ENCODE data around the gene CMTM1.
"Not testable (repeated sequence)": the region's sequence is repeated elsewhere in the genome, so short reads cannot be mapped to it uniquely, and the experiment has no call there.

The CMTM1 gene

DNA sequence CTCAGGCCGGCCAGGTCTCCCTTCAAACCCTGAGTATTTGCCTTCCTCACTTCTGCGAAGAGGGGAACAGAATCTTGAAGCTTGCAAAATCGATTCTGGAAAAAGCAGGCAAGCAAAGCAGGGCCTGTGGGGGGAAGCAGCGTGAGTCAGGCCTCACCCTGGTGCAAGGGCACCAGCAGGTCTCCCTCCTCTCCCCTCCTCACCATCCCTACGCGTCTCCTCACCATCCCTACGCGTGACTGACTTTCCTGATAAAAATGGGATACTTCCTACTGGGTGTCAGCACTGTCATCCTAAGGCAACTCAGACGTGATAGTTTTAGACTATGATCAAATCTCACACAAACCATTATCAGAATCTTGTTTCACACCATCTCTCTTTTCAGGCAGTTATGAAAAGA is 50.4 kb downstream of the CMTM1 start:
- Histone ChIP-seq H2AFZ (ENCODE audit: low read length, unreplicated experiment) (no peak overlapping the region), H3K27me3 (ENCODE audit: insufficient read depth, low read length) (no peaks in the 10 kb centered on the region), H3K27ac (ENCODE audit: low read depth, low read length) (peak overlapping the region; percentile 98; the same call in 1 of the 2 replicates), H3K36me3 (ENCODE audit: insufficient read depth, low read length) (no peaks in the 10 kb centered on the region; the same call in 1 of the 2 replicates), H3K4me3 (ENCODE audit: low read depth, low read length) (no peak overlapping the region), H3K79me2 (ENCODE audit: control insufficient read depth, insufficient read depth, low read length, unreplicated experiment) (no peaks in the 10 kb centered on the region), H3K4me1 (ENCODE audit: control insufficient read depth, insufficient read depth, low read length, unreplicated experiment) (peaks cover 56% of the 10 kb centered on the region)

DNA sequence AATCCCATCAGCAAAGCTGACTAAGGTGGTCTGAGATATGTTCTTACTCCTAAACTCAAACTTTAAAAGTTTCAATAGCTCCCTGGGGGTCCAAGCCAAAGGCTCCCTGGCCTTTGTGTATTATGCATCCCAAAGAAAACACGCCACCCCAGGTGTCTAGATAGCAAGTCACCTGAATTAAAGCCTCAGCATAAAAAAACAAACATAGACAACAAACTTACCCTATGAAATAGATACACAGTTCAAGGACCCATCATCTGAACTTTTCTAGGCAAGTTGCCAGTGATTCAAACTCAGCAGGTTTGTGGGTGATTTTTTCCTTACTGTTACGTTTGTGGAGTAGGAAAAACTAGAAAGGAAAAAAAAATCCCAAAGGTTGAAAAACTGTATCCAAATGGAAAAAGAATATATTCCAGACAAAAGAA is 50.8 kb downstream of the CMTM1 start:
- Histone ChIP-seq H3K79me2 (ENCODE audit: control insufficient read depth, insufficient read depth, low read length, unreplicated experiment) (no peaks in the 10 kb centered on the region), H3K4me3 (ENCODE audit: low read depth, low read length) (no peak overlapping the region), H2AFZ (ENCODE audit: low read length, unreplicated experiment) (no peak overlapping the region), H3K36me3 (ENCODE audit: insufficient read depth, low read length) (no peaks in the 10 kb centered on the region; the same call in 1 of the 2 replicates), H3K27ac (ENCODE audit: low read depth, low read length) (peak overlapping the region; percentile 98; the same call in 1 of the 2 replicates), H3K27me3 (ENCODE audit: insufficient read depth, low read length) (no peaks in the 10 kb centered on the region), H3K4me1 (ENCODE audit: control insufficient read depth, insufficient read depth, low read length, unreplicated experiment) (peaks cover 57% of the 10 kb centered on the region)

DNA sequence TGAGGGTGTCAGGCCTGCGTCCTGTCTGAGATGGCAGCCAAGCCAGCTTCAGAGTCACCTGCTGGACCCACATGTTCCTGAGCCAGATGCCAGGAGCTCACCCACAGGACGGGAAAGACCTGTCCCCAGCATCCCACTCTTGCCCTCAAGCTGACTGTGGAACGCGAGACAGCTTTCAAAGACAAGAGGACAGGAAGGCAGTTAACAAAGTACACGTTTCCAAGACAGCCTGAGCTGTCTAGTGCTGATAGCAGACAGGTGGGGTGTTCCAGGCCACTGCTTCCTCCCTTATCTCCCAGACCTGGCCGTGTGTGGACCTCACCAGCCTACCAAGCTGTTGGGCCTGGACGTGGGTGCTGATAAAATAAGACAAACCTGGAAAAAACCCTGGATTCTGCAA is 51.5 kb downstream of the CMTM1 start:
- Histone ChIP-seq H2AFZ (ENCODE audit: low read length, unreplicated experiment) (no peak overlapping the region), H3K4me1 (ENCODE audit: control insufficient read depth, insufficient read depth, low read length, unreplicated experiment) (peaks cover 57% of the 10 kb centered on the region), H3K36me3 (ENCODE audit: insufficient read depth, low read length) (no peaks in the 10 kb centered on the region; the same call in 1 of the 2 replicates), H3K27ac (ENCODE audit: low read depth, low read length) (peak overlapping the region; percentile 98), H3K4me3 (ENCODE audit: low read depth, low read length) (no peak overlapping the region), H3K27me3 (ENCODE audit: insufficient read depth, low read length) (no peaks in the 10 kb centered on the region), H3K79me2 (ENCODE audit: control insufficient read depth, insufficient read depth, low read length, unreplicated experiment) (no peaks in the 10 kb centered on the region)

DNA sequence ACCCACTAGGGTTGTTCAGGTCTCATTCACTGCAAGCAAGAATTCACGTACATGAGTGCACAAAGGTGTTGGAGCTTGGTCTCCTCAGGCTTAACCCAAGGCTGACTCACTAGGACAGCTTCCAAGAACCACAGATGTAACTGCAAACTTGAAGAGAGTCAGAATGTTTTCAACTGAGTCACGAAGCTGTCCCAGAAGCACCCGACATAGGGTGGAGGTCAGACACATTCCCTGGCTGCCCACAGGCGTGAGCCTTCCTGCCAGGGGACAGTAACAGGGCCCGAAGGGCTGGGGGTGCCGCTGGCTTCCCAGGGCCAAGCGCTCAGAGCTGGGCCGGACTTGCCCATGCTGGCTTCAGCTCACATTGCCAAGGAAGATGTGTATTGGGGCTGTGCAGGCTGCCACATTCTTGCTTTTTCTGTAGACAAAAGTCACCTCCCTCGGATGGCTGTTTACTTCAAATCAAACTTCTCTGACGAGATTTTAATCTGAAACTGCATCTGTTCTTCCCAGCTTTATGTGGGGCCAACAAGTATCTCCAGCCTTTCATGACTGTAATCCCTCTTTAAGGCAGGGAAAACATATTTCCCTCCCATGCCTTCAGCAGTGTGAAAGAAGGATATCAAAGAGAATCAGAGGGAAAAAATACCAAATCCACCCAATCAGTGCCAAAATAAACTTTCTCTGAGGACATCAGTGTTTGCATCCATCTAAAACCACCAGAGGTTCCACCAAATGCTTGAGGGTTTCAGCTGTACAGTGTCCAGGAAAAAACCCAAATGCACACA is 52.5 kb downstream of the CMTM1 start:
- H3K27ac ChIP-seq (ENCODE audit: low read depth, low read length) = peak overlapping the region; percentile 98
- peak overlapping the region; percentile 58 for H3K4me3 ChIP-seq (ENCODE audit: low read depth, low read length)
- H3K27me3 ChIP-seq (ENCODE audit: insufficient read depth, low read length) = no peaks in the 10 kb centered on the region
- peak overlapping the region; percentile 59 for H2AFZ ChIP-seq (ENCODE audit: low read length, unreplicated experiment)
- H3K79me2 ChIP-seq (ENCODE audit: control insufficient read depth, insufficient read depth, low read length, unreplicated experiment) = no peaks in the 10 kb centered on the region
- no peaks in the 10 kb centered on the region; the same call in 1 of the 2 replicates for H3K36me3 ChIP-seq (ENCODE audit: insufficient read depth, low read length)
- H3K4me1 ChIP-seq (ENCODE audit: control insufficient read depth, insufficient read depth, low read length, unreplicated experiment) = peaks cover 57% of the 10 kb centered on the region

DNA sequence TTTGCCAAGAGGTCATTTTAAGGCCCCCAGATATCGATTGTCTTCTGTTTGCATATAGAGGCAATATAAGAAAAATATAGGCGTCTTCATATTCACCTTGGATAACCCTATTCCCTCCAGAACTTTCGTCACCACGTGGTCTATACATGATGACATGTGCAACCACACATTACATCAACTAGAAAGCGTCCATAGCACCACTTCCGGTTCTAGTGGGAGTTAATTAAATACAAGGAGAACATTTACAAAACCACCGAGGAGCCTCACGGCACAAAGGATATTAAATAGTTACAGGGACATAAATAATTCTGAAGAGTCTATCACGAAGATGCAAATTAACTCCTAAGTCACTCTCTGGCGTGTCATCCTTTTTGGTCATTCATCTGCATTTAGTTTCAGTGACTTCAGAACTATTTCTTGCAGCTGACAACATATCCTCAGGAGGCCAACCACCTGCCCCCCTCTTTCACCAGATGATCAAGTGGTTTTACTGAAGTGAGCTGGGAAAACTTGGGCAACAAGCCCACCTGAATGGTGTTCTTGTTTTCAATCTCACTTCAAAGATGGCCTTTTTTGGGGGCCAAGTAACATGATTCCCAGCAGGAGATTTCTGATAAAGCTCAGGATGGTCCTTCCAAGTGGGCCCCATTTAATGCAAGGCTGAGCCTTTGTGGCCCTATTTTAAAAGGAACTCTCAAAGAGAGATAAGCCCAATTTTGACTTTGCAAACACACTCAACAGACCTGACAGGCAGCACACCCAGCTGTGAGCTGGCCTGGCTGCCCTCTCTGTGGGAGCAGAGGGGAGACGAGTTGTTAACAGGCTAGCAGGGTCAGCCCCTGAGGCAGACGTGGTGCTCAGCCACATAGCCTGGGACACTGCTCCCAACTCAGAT is 53.5 kb downstream of the CMTM1 start:
- H3K79me2 ChIP-seq (ENCODE audit: control insufficient read depth, insufficient read depth, low read length, unreplicated experiment) = no peaks in the 10 kb centered on the region
- H3K4me3 ChIP-seq (ENCODE audit: low read depth, low read length) = peak overlapping the region; percentile 58; the same call in 1 of the 2 replicates
- peaks cover 57% of the 10 kb centered on the region for H3K4me1 ChIP-seq (ENCODE audit: control insufficient read depth, insufficient read depth, low read length, unreplicated experiment)
- H3K27ac ChIP-seq (ENCODE audit: low read depth, low read length) = peak overlapping the region; percentile 98
- no peak overlapping the region for H2AFZ ChIP-seq (ENCODE audit: low read length, unreplicated experiment)
- H3K36me3 ChIP-seq (ENCODE audit: insufficient read depth, low read length) = no peaks in the 10 kb centered on the region; the same call in 1 of the 2 replicates
- H3K27me3 ChIP-seq (ENCODE audit: insufficient read depth, low read length) = no peaks in the 10 kb centered on the region

DNA sequence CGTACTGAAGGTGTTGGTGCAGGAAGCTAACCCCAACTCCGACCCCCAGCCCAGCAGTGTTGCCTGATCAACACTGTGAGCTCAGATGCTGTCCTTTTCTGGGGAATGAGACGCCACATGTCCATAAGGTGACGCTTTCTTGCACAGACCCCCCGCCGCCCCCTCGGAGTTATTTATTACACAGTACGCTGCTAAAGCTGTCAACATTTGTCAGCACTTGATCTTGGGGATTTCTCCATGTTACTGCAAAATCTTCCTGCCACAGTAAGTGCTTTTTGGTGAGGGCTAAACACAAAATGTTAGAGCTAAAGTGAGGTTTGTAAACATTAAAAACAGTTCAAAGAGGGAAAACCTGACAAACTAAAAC is 54.2 kb downstream of the CMTM1 start:
- H3K4me3 ChIP-seq (ENCODE audit: low read depth, low read length) = no peak overlapping the region
- H3K79me2 ChIP-seq (ENCODE audit: control insufficient read depth, insufficient read depth, low read length, unreplicated experiment) = no peaks in the 10 kb centered on the region
- no peaks in the 10 kb centered on the region; the same call in 1 of the 2 replicates for H3K36me3 ChIP-seq (ENCODE audit: insufficient read depth, low read length)
- no peak overlapping the region for H2AFZ ChIP-seq (ENCODE audit: low read length, unreplicated experiment)
- peak overlapping the region; percentile 98 for H3K27ac ChIP-seq (ENCODE audit: low read depth, low read length)
- peaks cover 57% of the 10 kb centered on the region for H3K4me1 ChIP-seq (ENCODE audit: control insufficient read depth, insufficient read depth, low read length, unreplicated experiment)
- H3K27me3 ChIP-seq (ENCODE audit: insufficient read depth, low read length) = no peaks in the 10 kb centered on the region

DNA sequence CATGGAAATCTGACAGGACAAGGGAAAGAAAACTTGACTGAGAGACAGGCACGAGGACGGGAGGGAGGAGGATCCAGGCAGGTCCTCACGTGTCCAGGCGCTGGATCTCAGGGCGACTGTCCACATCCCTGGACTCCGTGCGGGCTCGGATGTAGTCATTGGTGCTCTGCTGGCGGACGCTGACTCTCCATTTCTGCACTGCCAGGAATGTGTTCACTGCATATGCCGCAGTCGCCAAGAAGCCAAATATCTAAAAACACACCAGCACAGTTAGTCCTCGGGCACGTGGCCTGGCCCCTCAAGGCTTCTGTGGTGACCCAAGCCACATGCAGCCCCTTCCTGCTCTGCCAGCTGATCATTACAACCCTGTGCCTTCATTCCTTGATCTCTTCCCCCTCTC is 55.7 kb downstream of the CMTM1 start:
- H3K27me3 ChIP-seq (ENCODE audit: insufficient read depth, low read length) = no peaks in the 10 kb centered on the region
- no peak overlapping the region for H3K27ac ChIP-seq (ENCODE audit: low read depth, low read length)

DNA sequence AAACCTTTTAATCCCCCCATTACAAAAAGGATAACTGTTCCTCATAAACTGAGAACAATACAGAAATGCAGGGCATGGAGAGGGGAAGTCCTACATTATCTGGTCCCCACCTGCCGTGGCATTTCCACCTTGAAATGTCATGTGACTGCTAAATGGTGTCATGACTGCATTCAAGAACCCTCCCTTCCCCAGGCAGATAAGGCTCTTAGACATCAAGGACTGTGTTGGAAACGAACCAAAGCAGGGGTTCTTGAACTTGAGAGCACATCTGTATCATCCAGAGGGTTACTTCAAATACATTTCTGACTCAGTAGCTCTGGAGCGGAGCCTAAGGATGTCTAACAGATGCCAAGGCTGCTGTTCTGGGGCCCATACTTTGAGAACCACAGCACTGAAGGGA is 56.6 kb downstream of the CMTM1 start:
- Histone ChIP-seq H3K27me3 (ENCODE audit: insufficient read depth, low read length) (no peaks in the 10 kb centered on the region), H2AFZ (ENCODE audit: low read length, unreplicated experiment) (no peak overlapping the region), H3K27ac (ENCODE audit: low read depth, low read length) (no peak overlapping the region), H3K36me3 (ENCODE audit: insufficient read depth, low read length) (no peaks in the 10 kb centered on the region; the same call in 1 of the 2 replicates), H3K4me1 (ENCODE audit: control insufficient read depth, insufficient read depth, low read length, unreplicated experiment) (peaks cover 38% of the 10 kb centered on the region), H3K79me2 (ENCODE audit: control insufficient read depth, insufficient read depth, low read length, unreplicated experiment) (no peaks in the 10 kb centered on the region), H3K4me3 (ENCODE audit: low read depth, low read length) (no peak overlapping the region)

More for the DNA sequence above, 55.7 kb downstream of the CMTM1 start:
- H3K4me1 ChIP-seq (ENCODE audit: control insufficient read depth, insufficient read depth, low read length, unreplicated experiment) = peaks cover 47% of the 10 kb centered on the region
- H3K4me3 ChIP-seq (ENCODE audit: low read depth, low read length) = no peak overlapping the region
- no peaks in the 10 kb centered on the region for H3K79me2 ChIP-seq (ENCODE audit: control insufficient read depth, insufficient read depth, low read length, unreplicated experiment)
- no peak overlapping the region for H2AFZ ChIP-seq (ENCODE audit: low read length, unreplicated experiment)
- H3K36me3 ChIP-seq (ENCODE audit: insufficient read depth, low read length) = no peaks in the 10 kb centered on the region; the same call in 1 of the 2 replicates

DNA sequence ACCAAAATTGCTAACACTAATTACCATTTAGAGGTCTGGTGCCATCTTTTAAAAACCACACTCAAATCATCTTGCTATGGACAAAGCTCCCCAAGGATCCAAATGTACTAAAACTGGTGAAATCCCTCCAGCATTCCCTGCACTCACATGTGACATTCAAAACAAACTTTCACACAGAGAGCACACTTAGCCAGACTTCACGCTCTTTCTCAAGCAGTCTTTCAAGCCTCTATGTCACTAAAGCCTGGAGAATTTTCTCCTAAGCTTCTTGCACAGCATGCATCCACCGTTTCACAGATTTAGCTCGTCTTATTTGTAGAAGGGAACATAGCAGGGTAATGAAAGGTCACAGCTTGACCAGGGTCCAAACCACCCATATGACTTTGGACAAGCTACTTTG is 57.5 kb downstream of the CMTM1 start:
- Histone ChIP-seq H2AFZ (ENCODE audit: low read length, unreplicated experiment) (no peak overlapping the region), H3K27ac (ENCODE audit: low read depth, low read length) (no peak overlapping the region), H3K79me2 (ENCODE audit: control insufficient read depth, insufficient read depth, low read length, unreplicated experiment) (no peaks in the 10 kb centered on the region), H3K4me1 (ENCODE audit: control insufficient read depth, insufficient read depth, low read length, unreplicated experiment) (peaks cover 29% of the 10 kb centered on the region), H3K4me3 (ENCODE audit: low read depth, low read length) (no peak overlapping the region), H3K36me3 (ENCODE audit: insufficient read depth, low read length) (no peaks in the 10 kb centered on the region; the same call in 1 of the 2 replicates), H3K27me3 (ENCODE audit: insufficient read depth, low read length) (no peaks in the 10 kb centered on the region)

DNA sequence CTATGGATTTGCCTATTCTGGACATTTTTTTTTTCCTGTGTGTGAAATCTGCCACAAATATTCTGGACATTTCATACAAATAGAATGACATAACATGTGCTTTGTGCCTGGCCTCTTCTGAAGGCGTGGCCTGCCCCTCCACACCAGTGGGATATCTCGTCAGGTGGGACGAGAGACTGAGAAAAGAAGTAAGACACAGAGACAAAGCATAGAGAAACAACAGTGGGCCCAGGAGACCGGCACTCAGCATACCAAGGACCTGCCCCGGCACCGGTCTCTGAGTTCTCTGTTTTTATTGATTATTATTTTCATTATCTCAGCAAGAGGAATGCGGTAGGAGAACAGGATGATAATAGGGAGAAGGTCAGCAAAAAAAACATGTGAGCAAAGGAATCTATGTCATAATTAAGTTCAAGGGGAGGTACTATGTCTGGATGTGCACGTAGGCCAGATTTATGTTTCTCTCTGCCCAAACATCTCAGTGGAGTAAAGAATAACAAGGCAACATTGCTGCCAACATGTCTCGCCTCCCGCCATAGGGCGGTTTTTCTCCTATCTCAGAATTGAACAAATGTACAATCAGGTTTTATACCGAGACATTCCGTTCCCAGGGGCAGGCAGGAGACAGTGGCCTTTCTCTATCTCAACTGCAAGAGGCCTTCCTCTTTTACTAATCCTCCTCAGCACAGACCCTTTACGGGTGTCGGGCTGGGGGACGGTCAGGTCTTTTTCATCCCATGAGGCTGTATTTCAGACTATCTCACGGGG is 61.6 kb downstream of the CMTM1 start:
- not testable (repeated sequence) for H3K27ac ChIP-seq (ENCODE audit: low read depth, low read length)

More for the DNA sequence above, 61.6 kb downstream of the CMTM1 start:
- H3K4me3 ChIP-seq (ENCODE audit: low read depth, low read length); H3K4me1 ChIP-seq (ENCODE audit: control insufficient read depth, insufficient read depth, low read length, unreplicated experiment); H3K27me3 ChIP-seq (ENCODE audit: insufficient read depth, low read length); H2AFZ ChIP-seq (ENCODE audit: low read length, unreplicated experiment); H3K36me3 ChIP-seq (ENCODE audit: insufficient read depth, low read length); H3K79me2 ChIP-seq (ENCODE audit: control insufficient read depth, insufficient read depth, low read length, unreplicated experiment): not testable (repeated sequence)
